Right atrium auricular region (tissue), 2 donors: ENCODE data around the gene CDSN. TPM values are rescaled to one million over a fixed set of nuclear protein-coding genes. Genes with fewer than 3 reads are reported as not detected.
A peak's percentile ranks its signal among the peaks of the same experiment; 100 is the strongest.

Experiments used
- DNase-seq: peaks from one replicate; pipeline ENCODE4 v3.0.0-alpha.2; 2019; ENCODE audit warnings: low spot score
- H3K27ac ChIP-seq, 2 donors: fragments of 200-600 bp; sonication (generic); 1 replicate in 1 of 2; 2 replicates in 1 of 2; pipeline ENCODE4 v1.5.1; 2016 to 2019
- H3K27me3 ChIP-seq, 2 donors: fragments of 200-600 bp; sonication (generic); one replicate each; pipeline versions ENCODE4 v1.5.1 to v1.6.0; 2017 to 2019
- H3K36me3 ChIP-seq: fragments of 200-600 bp; sonication (generic); one replicate; pipeline ENCODE4 v1.5.1; 2016
- H3K4me1 ChIP-seq, 2 donors: fragments of 200-600 bp; sonication (generic); one replicate each; pipeline versions ENCODE4 v1.5.1 to v1.6.0; 2017 to 2019
- H3K4me3 ChIP-seq, 2 donors: fragments of 200-600 bp; sonication (generic); 1 replicate in 1 of 2; 2 replicates in 1 of 2; pipeline ENCODE4 v1.5.1; 2017 to 2019; ENCODE audit warnings: mild to moderate bottlenecking in 1 of 2, moderate library complexity in 1 of 2
- H3K9me3 ChIP-seq, 2 donors: fragments of 200-600 bp; sonication (generic); one replicate each; pipeline ENCODE4 v1.5.1; 2019
- CTCF ChIP-seq, 2 donors: fragments of 200-600 bp; sonication (generic); IDR thresholded peaks; one replicate each; pipeline ENCODE4 v1.5.1; 2019; ENCODE audit warnings: antibody characterized with exemption in 2 of 2
- total RNA-seq, 2 donors: library from RNA; depleted of rRNA; stranded (reverse); fragments of >200 nt; gene quantifications; one replicate each; pipeline ENCODE4 v1.1.0, GENCODE V29; 2016

The CDSN gene
- total RNA-seq, 2 donors from 2014 or later, result not detected

GRCh38 chr6:31157513-31158139 lies 37.4 kb upstream of the CDSN start, which contains the start of gene CCHCR1:
Gene CCHCR1 (minus strand): TSS chr6:31157802. CDS start chr6:31157600, 202 bp downstream.
- DNase-seq, result no peak
- Histone ChIP-seq H3K36me3 (peaks cover 15% of the 10 kb centered on the region), H3K27ac (peak within 1 kb of the TSS; percentile 58 to 80), H3K4me1 (peaks cover 0 to 20% of the 10 kb centered on the region in 2 donors), H3K4me3 (peak within 1 kb of the TSS; percentile 52 to 72), H3K9me3 (no peaks in the 10 kb centered on the region), H3K27me3 (no peaks in the 10 kb centered on the region)
- no peak for TF ChIP-seq CTCF (IDR thresholded peaks at IDR 0.05)

- no peak overlapping the region for H3K4me3 ChIP-seq
- H3K27me3 ChIP-seq, result no peaks in the 10 kb centered on the region
- H3K36me3 ChIP-seq, result peaks cover 15% of the 10 kb centered on the region
- no peak overlapping the region for H3K27ac ChIP-seq
- no peak for TF ChIP-seq CTCF (IDR thresholded peaks at IDR 0.05)
- H3K9me3 ChIP-seq, result no peaks in the 10 kb centered on the region
- H3K4me1 ChIP-seq, result peaks cover 0 to 20% of the 10 kb centered on the region in 2 donors
- no peak for DNase-seq
Measured at GRCh38 chr6:31156641-31157040, 36.4 kb upstream of the CDSN start.

GRCh38 chr6:31154436-31154835 lies 34.2 kb upstream of the CDSN start:
- no peaks in the 10 kb centered on the region for H3K27me3 ChIP-seq
- peaks cover 0 to 18% of the 10 kb centered on the region in 2 donors for H3K4me1 ChIP-seq
- H3K27ac ChIP-seq, result no peak overlapping the region
- no peak overlapping the region for H3K4me3 ChIP-seq
- no peak for DNase-seq
- peaks cover 25% of the 10 kb centered on the region for H3K36me3 ChIP-seq
- no peaks in the 10 kb centered on the region for H3K9me3 ChIP-seq
- no peak for TF ChIP-seq CTCF (IDR thresholded peaks at IDR 0.05)

GRCh38 chr6:31152781-31153180 lies 32.5 kb upstream of the CDSN start:
- no peaks in the 10 kb centered on the region for H3K27me3 ChIP-seq
- no peak for TF ChIP-seq CTCF (IDR thresholded peaks at IDR 0.05)
- peaks cover 0 to 10% of the 10 kb centered on the region in 2 donors for H3K4me1 ChIP-seq
- H3K36me3 ChIP-seq, result peaks cover 25% of the 10 kb centered on the region
- H3K4me3 ChIP-seq, result no peak overlapping the region
- H3K9me3 ChIP-seq, result no peaks in the 10 kb centered on the region
- H3K27ac ChIP-seq, result no peak overlapping the region
- no peak for DNase-seq

GRCh38 chr6:31149827-31150447 lies 29.7 kb upstream of the CDSN start:
- Histone ChIP-seq H3K4me3 (no peak overlapping the region), H3K27ac (no peak overlapping the region), H3K27me3 (no peaks in the 10 kb centered on the region), H3K9me3 (no peaks in the 10 kb centered on the region), H3K4me1 (no peaks in the 10 kb centered on the region), H3K36me3 (peaks cover 25% of the 10 kb centered on the region)
- DNase-seq, result no peak
- no peak for TF ChIP-seq CTCF (IDR thresholded peaks at IDR 0.05)
